Psoas muscle (tissue), 8 donors: ENCODE results near the gene GCHFR. TPM values are rescaled to one million over a fixed set of nuclear protein-coding genes. Genes with fewer than 3 reads are reported as not detected.

Source experiments
- ATAC-seq, 4 donors: fragments of 200-7000 bp; cut with Tn5 transposase; one replicate each; pipeline ENCODE4 v1.9.1; 2020; ENCODE audit warnings: moderate library complexity in 3 of 4, mild to moderate bottlenecking in 2 of 4
- DNase-seq, 2 donors: peaks; one replicate each; pipeline ENCODE4 v3.0.0-alpha.2; 2020
- H3K27ac ChIP-seq: fragments of 200-600 bp; one replicate; pipeline ENCODE4 v1.8.0; 2022
- H3K27me3 ChIP-seq, 3 donors: fragments of 200-600 bp in 1 of 3; one replicate each; pipeline versions ENCODE4 v1.6.1 to v1.8.0; 2013 to 2022; ENCODE audit warnings: low read length in 2 of 3, mild to moderate bottlenecking in 2 of 3, moderate library complexity in 1 of 3; ENCODE audit not compliant: insufficient read depth in 3 of 3
- H3K36me3 ChIP-seq, 2 donors: fragments of 200-600 bp in 1 of 2; one replicate each; pipeline versions ENCODE4 v1.6.1 to v1.8.0; 2013 to 2022; ENCODE audit warnings: low read depth in 1 of 2, mild to moderate bottlenecking in 1 of 2, moderate library complexity in 1 of 2; ENCODE audit not compliant: insufficient read depth in 1 of 2
- H3K4me1 ChIP-seq: fragments of 200-600 bp; one replicate; pipeline ENCODE4 v1.8.0; 2022
- H3K4me3 ChIP-seq: fragments of 200-600 bp; one replicate; pipeline ENCODE4 v1.8.0; 2022; ENCODE audit warnings: mild to moderate bottlenecking
- H3K9me3 ChIP-seq: fragments of 200-600 bp; one replicate; pipeline ENCODE4 v1.8.0; 2022
- WGBS, 3 donors: extraction: QIAGEN DNeasy Blood & Tissue Kit; methylation state at CpG; one replicate each; pipeline versions ENCODE4 v1.1.6 to v1.1.7; 2013; 5-methylcytosine and 5-hydroxymethylcytosine counted together
- intact Hi-C, 2 donors: fragments of 100-400 bp; cut with DNase I; formaldehyde crosslinking; loops; one replicate each; pipeline versions ENCODE4 v1.11.0 to v1.14.2; 2022
- polyA plus RNA-seq, 3 donors: library from polyadenylated mRNA; stranded (reverse); fragments of 200-250 nt; gene quantifications; one replicate each; pipeline ENCODE4 v1.2.3, GENCODE V29; 2013
- total RNA-seq, 4 donors: library from RNA; stranded (reverse); fragmentation: NEBNext Ultra II Directional in 2 of 4; extraction: Animal tissue kit (Norgen Biotek cat#: 25700) in 2 of 4; gene quantifications; one replicate each; pipeline versions ENCODE4 v1.2.1 to v1.2.4, GENCODE V29; 2021 to 2023
- TF ChIP-seq, protein P1 (sequence below): fragments of 200-600 bp; IDR thresholded peaks from one replicate; pipeline ENCODE4 v1.8.0; 2022; ENCODE audit warnings: antibody characterized with exemption
- donor health status: healthy with polysubstance abuse.
- donor health status: DM: no; HTN: no; CAD: no; lungs with moderate emphysema.
- donor health status: Bipolar disorder and iron deficiency.
- donor health status: healthy.
- donor health status: DM: yes; HTN: yes; CAD: no.
- donor health status: DM: no; HTN: no; CAD: no.
- donor health status: DM: no; HTN: no; CAD: no.
- donor health status: DM: yes; HTN: yes; CAD: no.

Gene GCHFR
- total and polyA plus RNA-seq, 7 donors = 1.5 to 6.7 (median 4.3) TPM

- peaks cover 27% of the 10 kb centered on the region for H3K4me1 ChIP-seq
- no peak overlapping the region for H3K4me3 ChIP-seq
- 58 to 67% (median 61%) methylated on average over 5 of the region's 5 CpGs for WGBS, 3 donors
- ATAC-seq = peak in 1 of 4 donors; percentile 26
- peaks cover 0 to 8% of the 10 kb centered on the region in 2 donors for H3K36me3 ChIP-seq
- H3K27me3 ChIP-seq = no peaks in the 10 kb centered on the region
- peak in 1 of 2 donors; percentile 30 for DNase-seq
- TF ChIP-seq, protein P1, sequence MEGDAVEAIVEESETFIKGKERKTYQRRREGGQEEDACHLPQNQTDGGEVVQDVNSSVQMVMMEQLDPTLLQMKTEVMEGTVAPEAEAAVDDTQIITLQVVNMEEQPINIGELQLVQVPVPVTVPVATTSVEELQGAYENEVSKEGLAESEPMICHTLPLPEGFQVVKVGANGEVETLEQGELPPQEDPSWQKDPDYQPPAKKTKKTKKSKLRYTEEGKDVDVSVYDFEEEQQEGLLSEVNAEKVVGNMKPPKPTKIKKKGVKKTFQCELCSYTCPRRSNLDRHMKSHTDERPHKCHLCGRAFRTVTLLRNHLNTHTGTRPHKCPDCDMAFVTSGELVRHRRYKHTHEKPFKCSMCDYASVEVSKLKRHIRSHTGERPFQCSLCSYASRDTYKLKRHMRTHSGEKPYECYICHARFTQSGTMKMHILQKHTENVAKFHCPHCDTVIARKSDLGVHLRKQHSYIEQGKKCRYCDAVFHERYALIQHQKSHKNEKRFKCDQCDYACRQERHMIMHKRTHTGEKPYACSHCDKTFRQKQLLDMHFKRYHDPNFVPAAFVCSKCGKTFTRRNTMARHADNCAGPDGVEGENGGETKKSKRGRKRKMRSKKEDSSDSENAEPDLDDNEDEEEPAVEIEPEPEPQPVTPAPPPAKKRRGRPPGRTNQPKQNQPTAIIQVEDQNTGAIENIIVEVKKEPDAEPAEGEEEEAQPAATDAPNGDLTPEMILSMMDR = no peak
- H3K9me3 ChIP-seq = no peaks in the 10 kb centered on the region
- intact Hi-C loops = loop anchor here (10.0 kb wide), 2 partner anchors 56 to 204 kb away; partner anchors contain the start of gene SPINT1 (in 2 of the 2)
- no peak overlapping the region for H3K27ac ChIP-seq
Observed at GRCh38 chr15:40789119-40789518, 25.3 kb downstream of the GCHFR start.

DNA sequence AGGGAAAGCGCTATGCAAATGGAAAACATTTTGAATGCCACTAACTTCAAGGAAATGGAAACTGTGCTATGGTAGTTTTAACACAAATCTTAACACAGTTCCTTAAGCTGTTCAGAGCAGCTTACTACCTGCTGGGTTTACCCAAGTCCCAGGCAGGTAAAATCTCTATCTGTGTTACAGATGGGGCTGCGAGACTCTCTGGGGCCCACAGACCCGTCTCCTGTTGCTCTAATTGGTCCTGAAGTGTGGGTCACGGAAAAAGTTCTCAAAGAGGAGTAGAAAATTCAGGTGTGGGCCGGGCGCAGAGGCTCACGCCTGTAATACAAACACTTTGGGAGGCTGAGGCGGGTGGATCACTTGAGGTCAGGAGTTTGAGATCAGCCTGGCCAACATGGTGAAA lies 26.1 kb downstream of the GCHFR start:
- ATAC-seq (peak in 3 of 4 donors; percentile 17 to 63 (median 32)), DNase-seq (peak in 1 of 2 donors; percentile 28)
- 71 to 95% (median 82%) methylated on average over 8 of the region's 8 CpGs for WGBS, 3 donors
- intact Hi-C loops = loop anchor here (10.0 kb wide), 2 partner anchors 55 to 205 kb away; partner anchors contain the start of gene SPINT1 (in 2 of the 2)
- no peaks in the 10 kb centered on the region for H3K27me3 ChIP-seq
- TF ChIP-seq, protein P1 = no peak
- peaks cover 24% of the 10 kb centered on the region for H3K4me1 ChIP-seq
- peak overlapping the region; percentile 58 for H3K27ac ChIP-seq
- H3K9me3 ChIP-seq = no peaks in the 10 kb centered on the region
- H3K36me3 ChIP-seq = peaks cover 0 to 8% of the 10 kb centered on the region in 2 donors
- no peak overlapping the region for H3K4me3 ChIP-seq

GRCh38 chr15:40790718-40791117 lies 26.9 kb downstream of the GCHFR start:
- intact Hi-C loops = no loop called here
- no peaks in the 10 kb centered on the region for H3K9me3 ChIP-seq
- no peak for DNase-seq
- H3K36me3 ChIP-seq = peaks cover 0 to 8% of the 10 kb centered on the region in 2 donors
- TF ChIP-seq, protein P1 = no peak
- peaks cover 24% of the 10 kb centered on the region for H3K4me1 ChIP-seq
- no peaks in the 10 kb centered on the region for H3K27me3 ChIP-seq
- ATAC-seq = peak in 2 of 4 donors; percentile 5 to 11
- no peak overlapping the region for H3K4me3 ChIP-seq
- peak overlapping the region; percentile 58 for H3K27ac ChIP-seq
- 61 to 79% (median 63%) methylated on average over 3 of the region's 3 CpGs for WGBS, 3 donors

DNA sequence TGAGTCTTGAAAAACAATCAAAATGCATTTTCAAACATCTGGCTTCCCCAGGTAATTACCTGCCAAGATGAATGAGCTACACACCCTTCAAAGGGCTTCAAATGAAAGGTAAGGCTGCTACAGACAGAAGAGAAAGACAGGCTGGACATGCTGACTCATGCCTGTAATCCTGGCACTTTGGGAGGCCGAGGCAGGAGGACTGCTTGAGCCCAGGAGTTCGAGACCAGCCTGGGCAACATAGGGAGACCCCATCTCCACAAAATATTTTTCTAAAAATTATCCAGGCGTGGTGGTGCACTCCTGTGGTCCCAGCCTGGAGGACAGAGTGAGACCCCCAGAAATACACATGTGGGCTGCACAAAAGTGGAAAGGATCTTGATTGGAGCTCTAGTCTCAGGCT lies 28.5 kb downstream of the GCHFR start:
- no peak for ATAC-seq
- peaks cover 20% of the 10 kb centered on the region for H3K4me1 ChIP-seq

More for the DNA sequence above, 28.5 kb downstream of the GCHFR start:
- TF ChIP-seq, protein P1 = no peak
- WGBS, 3 donors = 85 to 99% (median 94%) methylated on average over 3 of the region's 3 CpGs
- H3K4me3 ChIP-seq = no peak overlapping the region
- intact Hi-C loops = no loop called here
- DNase-seq = no peak
- no peaks in the 10 kb centered on the region for H3K9me3 ChIP-seq
- peaks cover 0 to 8% of the 10 kb centered on the region in 2 donors for H3K36me3 ChIP-seq
- no peak overlapping the region for H3K27ac ChIP-seq
- no peaks in the 10 kb centered on the region for H3K27me3 ChIP-seq
